ENCODE measurements around the gene ADAMTSL2.

The ADAMTSL2 gene

GRCh38 chr9:133553973-133554713 is 19.6 kb downstream of the ADAMTSL2 start:
- DNase-seq (ENCODE audit: low spot score), result no peak
- H2BK120ac ChIP-seq (ENCODE audit: low read depth, low read length), result no peak overlapping the region
- no peak overlapping the region for H3K14ac ChIP-seq (ENCODE audit: low read length)
- H3K27ac ChIP-seq (replicated peaks; ENCODE audit: low read length), result no peak overlapping the region
- H4K91ac ChIP-seq (ENCODE audit: low read depth, low read length, poor library complexity), result no peak overlapping the region
- H2AK5ac ChIP-seq (ENCODE audit: low read depth, low read length), result peak overlapping the region; percentile 92
- no peak overlapping the region for H3K4me2 ChIP-seq (ENCODE audit: insufficient read depth, low read length, poor library complexity, severe bottlenecking)
- no peak overlapping the region for H2BK12ac ChIP-seq (ENCODE audit: low read length)
- no CpG with 5 or more reads among the region's 31 CpGs for WGBS, 2 donors (ENCODE audit: extremely low coverage in 2 of 2, insufficient read length in 2 of 2, insufficient replicate concordance in 1 of 2)
- no peaks in the 10 kb centered on the region for H3K36me3 ChIP-seq (replicated peaks in 1 of 2; ENCODE audit: control insufficient read depth in 2 of 2, insufficient read depth in 2 of 2, low read length in 2 of 2)
- H3K18ac ChIP-seq (ENCODE audit: low read length), result peak overlapping the region; percentile 86
- H3K9ac ChIP-seq (ENCODE audit: low read depth, low read length, poor library complexity), result no peak overlapping the region
- H2AFZ ChIP-seq (ENCODE audit: low read length), result no peak overlapping the region
- peaks cover 8 to 24% of the 10 kb centered on the region in 2 donors for H3K4me1 ChIP-seq (ENCODE audit: control insufficient read depth in 2 of 2, insufficient read depth in 1 of 2, low read depth in 1 of 2, low read length in 2 of 2)
- H3K79me1 ChIP-seq (ENCODE audit: low read depth, low read length), result no peaks in the 10 kb centered on the region
- H3K9me3 ChIP-seq (replicated peaks in 1 of 2; ENCODE audit: control insufficient read depth in 2 of 2, insufficient read depth in 1 of 2, low read depth in 1 of 2, low read length in 2 of 2), result no peaks in the 10 kb centered on the region
- peak overlapping the region; percentile 78 for H3K23ac ChIP-seq (ENCODE audit: low read depth, low read length, poor library complexity)
- H3K27me3 ChIP-seq (ENCODE audit: control insufficient read depth in 3 of 3, insufficient read depth in 3 of 3, low read depth in 1 of 3, low read length in 3 of 3), result peaks cover 0 to 4% (median 0%) of the 10 kb centered on the region in 3 experiments
- H2BK5ac ChIP-seq (ENCODE audit: low read length), result no peak overlapping the region
- no peak overlapping the region for H4K8ac ChIP-seq (ENCODE audit: low read depth, low read length)
- peak overlapping the region; percentile 64 for H2BK15ac ChIP-seq (ENCODE audit: low read length)
- no peak overlapping the region for H3K4ac ChIP-seq (ENCODE audit: low read length)
- no peak overlapping the region for H3K4me3 ChIP-seq (ENCODE audit: low read length in 2 of 2)

DNA sequence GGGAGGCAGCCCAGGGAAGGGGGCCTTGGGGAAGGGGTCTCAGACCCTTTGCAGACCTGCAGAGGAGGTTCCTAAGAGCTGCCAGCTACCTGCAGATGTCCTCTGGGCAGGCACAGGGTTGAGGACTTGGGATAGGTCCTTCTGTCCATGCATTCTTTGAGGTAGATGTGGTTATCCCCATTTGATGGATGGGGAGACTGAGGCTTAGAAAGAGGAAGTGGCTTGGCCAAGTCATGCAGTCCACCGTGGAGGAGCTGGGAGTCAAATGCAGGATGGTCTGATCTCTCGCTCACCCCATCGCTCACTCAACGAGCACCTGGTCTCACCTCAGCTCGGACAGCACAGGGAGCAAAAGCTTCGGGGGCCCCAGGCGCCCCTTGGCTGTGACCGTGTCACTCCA is 20.2 kb downstream of the ADAMTSL2 start:
- no peaks in the 10 kb centered on the region for H3K9me3 ChIP-seq (replicated peaks in 1 of 2; ENCODE audit: control insufficient read depth in 2 of 2, insufficient read depth in 1 of 2, low read depth in 1 of 2, low read length in 2 of 2)
- H3K14ac ChIP-seq (ENCODE audit: low read length), result no peak overlapping the region
- H4K8ac ChIP-seq (ENCODE audit: low read depth, low read length), result no peak overlapping the region
- no peak overlapping the region for H2AFZ ChIP-seq (ENCODE audit: low read length)
- H3K27me3 ChIP-seq (ENCODE audit: control insufficient read depth in 3 of 3, insufficient read depth in 3 of 3, low read depth in 1 of 3, low read length in 3 of 3), result peaks cover 0 to 4% (median 0%) of the 10 kb centered on the region in 3 experiments
- no CpG with 5 or more reads among the region's 8 CpGs for WGBS, 2 donors (ENCODE audit: extremely low coverage in 2 of 2, insufficient read length in 2 of 2, insufficient replicate concordance in 1 of 2)
- DNase-seq (ENCODE audit: low spot score), result no peak
- H3K4me2 ChIP-seq (ENCODE audit: insufficient read depth, low read length, poor library complexity, severe bottlenecking), result no peak overlapping the region
- no peak overlapping the region for H4K91ac ChIP-seq (ENCODE audit: low read depth, low read length, poor library complexity)
- no peak overlapping the region for H2BK5ac ChIP-seq (ENCODE audit: low read length)
- no peaks in the 10 kb centered on the region for H3K36me3 ChIP-seq (replicated peaks in 1 of 2; ENCODE audit: control insufficient read depth in 2 of 2, insufficient read depth in 2 of 2, low read length in 2 of 2)
- H3K4ac ChIP-seq (ENCODE audit: low read length), result no peak overlapping the region
- H3K79me1 ChIP-seq (ENCODE audit: low read depth, low read length), result no peaks in the 10 kb centered on the region
- H3K4me1 ChIP-seq (ENCODE audit: control insufficient read depth in 2 of 2, insufficient read depth in 1 of 2, low read depth in 1 of 2, low read length in 2 of 2), result peaks cover 8 to 24% of the 10 kb centered on the region in 2 donors
- H3K27ac ChIP-seq (replicated peaks; ENCODE audit: low read length), result no peak overlapping the region
- H3K18ac ChIP-seq (ENCODE audit: low read length), result no peak overlapping the region
- peak overlapping the region; percentile 78 for H3K23ac ChIP-seq (ENCODE audit: low read depth, low read length, poor library complexity)
- H2AK5ac ChIP-seq (ENCODE audit: low read depth, low read length), result peak overlapping the region; percentile 92
- H3K9ac ChIP-seq (ENCODE audit: low read depth, low read length, poor library complexity), result no peak overlapping the region
- H2BK120ac ChIP-seq (ENCODE audit: low read depth, low read length), result no peak overlapping the region
- peak overlapping the region; percentile 44 for H2BK15ac ChIP-seq (ENCODE audit: low read length)
- no peak overlapping the region for H3K4me3 ChIP-seq (ENCODE audit: low read length in 2 of 2)
- H2BK12ac ChIP-seq (ENCODE audit: low read length), result no peak overlapping the region

GRCh38 chr9:133556354-133556753 is 21.9 kb downstream of the ADAMTSL2 start:
- Histone ChIP-seq H3K4ac (ENCODE audit: low read length) (no peak overlapping the region), H3K36me3 (replicated peaks in 1 of 2; ENCODE audit: control insufficient read depth in 2 of 2, insufficient read depth in 2 of 2, low read length in 2 of 2) (no peaks in the 10 kb centered on the region), H4K91ac (ENCODE audit: low read depth, low read length, poor library complexity) (no peak overlapping the region), H2BK120ac (ENCODE audit: low read depth, low read length) (no peak overlapping the region), H3K9me3 (replicated peaks in 1 of 2; ENCODE audit: control insufficient read depth in 2 of 2, insufficient read depth in 1 of 2, low read depth in 1 of 2, low read length in 2 of 2) (no peaks in the 10 kb centered on the region), H3K23ac (ENCODE audit: low read depth, low read length, poor library complexity) (no peak overlapping the region), H2BK15ac (ENCODE audit: low read length) (peak overlapping the region; percentile 27), H2AK5ac (ENCODE audit: low read depth, low read length) (peak overlapping the region; percentile 86), H2BK5ac (ENCODE audit: low read length) (peak overlapping the region; percentile 32), H3K4me2 (ENCODE audit: insufficient read depth, low read length, poor library complexity, severe bottlenecking) (no peak overlapping the region), H3K4me3 (ENCODE audit: low read length in 2 of 2) (no peak overlapping the region), H2BK12ac (ENCODE audit: low read length) (peak overlapping the region; percentile 25), H3K27me3 (ENCODE audit: control insufficient read depth in 3 of 3, insufficient read depth in 3 of 3, low read depth in 1 of 3, low read length in 3 of 3) (no peaks in the 10 kb centered on the region), H2AFZ (ENCODE audit: low read length) (no peak overlapping the region), H3K79me1 (ENCODE audit: low read depth, low read length) (no peaks in the 10 kb centered on the region), H4K8ac (ENCODE audit: low read depth, low read length) (no peak overlapping the region), H3K18ac (ENCODE audit: low read length) (peak overlapping the region; percentile 53), H3K9ac (ENCODE audit: low read depth, low read length, poor library complexity) (no peak overlapping the region), H3K27ac (replicated peaks; ENCODE audit: low read length) (no peak overlapping the region), H3K4me1 (ENCODE audit: control insufficient read depth in 2 of 2, insufficient read depth in 1 of 2, low read depth in 1 of 2, low read length in 2 of 2) (peaks cover 9 to 24% of the 10 kb centered on the region in 2 donors), H3K14ac (ENCODE audit: low read length) (peak overlapping the region; percentile 3)
- no peak for DNase-seq (ENCODE audit: low spot score)
- WGBS, 2 donors (ENCODE audit: extremely low coverage in 2 of 2, insufficient read length in 2 of 2, insufficient replicate concordance in 1 of 2), result no CpG with 5 or more reads among the region's 5 CpGs

DNA sequence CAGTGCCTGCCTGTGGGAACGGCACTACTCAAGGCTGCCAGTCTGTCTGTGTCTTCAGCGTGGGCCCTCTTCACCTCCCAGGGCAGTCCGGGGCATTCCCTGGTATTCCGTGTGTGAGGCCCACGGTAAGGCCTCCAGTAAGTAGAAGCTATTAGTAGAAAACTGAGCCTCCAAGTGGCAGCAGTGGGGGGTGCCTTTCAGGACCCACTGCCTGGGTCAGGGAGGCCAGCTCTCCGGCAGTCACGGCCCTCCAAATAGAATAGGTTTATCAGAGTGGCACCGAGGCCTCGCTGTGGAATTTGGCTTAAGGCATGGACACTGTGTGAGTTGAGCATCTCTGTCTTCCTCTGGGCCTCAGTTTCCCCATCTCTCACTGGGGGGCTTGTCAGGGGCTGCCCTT is 23.1 kb downstream of the ADAMTSL2 start:
- H3K9me3 ChIP-seq (replicated peaks in 1 of 2; ENCODE audit: control insufficient read depth in 2 of 2, insufficient read depth in 1 of 2, low read depth in 1 of 2, low read length in 2 of 2), result no peaks in the 10 kb centered on the region
- DNase-seq (ENCODE audit: low spot score), result no peak
- WGBS, 2 donors (ENCODE audit: extremely low coverage in 2 of 2, insufficient read length in 2 of 2, insufficient replicate concordance in 1 of 2), result no CpG with 5 or more reads among the region's 9 CpGs
- no peaks in the 10 kb centered on the region for H3K36me3 ChIP-seq (replicated peaks in 1 of 2; ENCODE audit: control insufficient read depth in 2 of 2, insufficient read depth in 2 of 2, low read length in 2 of 2)
- no peaks in the 10 kb centered on the region for H3K79me1 ChIP-seq (ENCODE audit: low read depth, low read length)
- peak overlapping the region; percentile 90 for H2AFZ ChIP-seq (ENCODE audit: low read length)
- no peak overlapping the region for H3K23ac ChIP-seq (ENCODE audit: low read depth, low read length, poor library complexity)
- no peak overlapping the region for H3K4me3 ChIP-seq (ENCODE audit: low read length in 2 of 2)
- H3K4me1 ChIP-seq (ENCODE audit: control insufficient read depth in 2 of 2, insufficient read depth in 1 of 2, low read depth in 1 of 2, low read length in 2 of 2), result peaks cover 9 to 24% of the 10 kb centered on the region in 2 donors
- peak overlapping the region; percentile 42 for H2BK5ac ChIP-seq (ENCODE audit: low read length)
- no peak overlapping the region for H4K91ac ChIP-seq (ENCODE audit: low read depth, low read length, poor library complexity)
- H3K4me2 ChIP-seq (ENCODE audit: insufficient read depth, low read length, poor library complexity, severe bottlenecking), result no peak overlapping the region
- H2BK15ac ChIP-seq (ENCODE audit: low read length), result no peak overlapping the region
- no peak overlapping the region for H3K4ac ChIP-seq (ENCODE audit: low read length)
- peak overlapping the region; percentile 74 for H3K18ac ChIP-seq (ENCODE audit: low read length)
- H3K27me3 ChIP-seq (ENCODE audit: control insufficient read depth in 3 of 3, insufficient read depth in 3 of 3, low read depth in 1 of 3, low read length in 3 of 3), result no peaks in the 10 kb centered on the region
- H2AK5ac ChIP-seq (ENCODE audit: low read depth, low read length), result peak overlapping the region; percentile 15
- H3K9ac ChIP-seq (ENCODE audit: low read depth, low read length, poor library complexity), result no peak overlapping the region
- no peak overlapping the region for H2BK120ac ChIP-seq (ENCODE audit: low read depth, low read length)
- H3K14ac ChIP-seq (ENCODE audit: low read length), result no peak overlapping the region
- H3K27ac ChIP-seq (replicated peaks; ENCODE audit: low read length), result no peak overlapping the region
- no peak overlapping the region for H4K8ac ChIP-seq (ENCODE audit: low read depth, low read length)
- no peak overlapping the region for H2BK12ac ChIP-seq (ENCODE audit: low read length)
